ENCODE measurements around the gene MUC22.

The MUC22 gene

GRCh38 chr6:30981942-30982772 lies 28.1 kb upstream of the MUC22 start:
- DNase-seq (ENCODE audit: low read depth in 2 of 2) = peak; percentile 75 to 76
- H3K4me3 ChIP-seq (replicated peaks in 1 of 2; ENCODE audit: low read depth in 2 of 2, low read length in 2 of 2) = peak overlapping the region; percentile 19 to 29
- TF ChIP-seq CTCF (IDR thresholded peaks at IDR 0.05; ENCODE audit: low read depth, low read length) = peak; percentile 51

- no peak for DNase-seq (ENCODE audit: low read depth in 2 of 2)
These were observed 26.8 kb upstream of the MUC22 start, which contains the start of gene MUC21 for GRCh38 chr6:30983439-30983838. Gene MUC21 (plus strand): TSS chr6:30983718. CDS start chr6:30983959, 241 bp downstream.

GRCh38 chr6:30985490-30985889 lies 24.8 kb upstream of the MUC22 start:
- no peak for DNase-seq (ENCODE audit: low read depth in 2 of 2)
- H3K4me3 ChIP-seq (replicated peaks in 1 of 2; ENCODE audit: low read depth in 2 of 2, low read length in 2 of 2) = no peak overlapping the region
- TF ChIP-seq CTCF (IDR thresholded peaks at IDR 0.05; ENCODE audit: low read depth, low read length) = no peak

More at GRCh38 chr6:30983439-30983838, 26.8 kb upstream of the MUC22 start, which contains the start of gene MUC21:
- no peak for TF ChIP-seq CTCF (IDR thresholded peaks at IDR 0.05; ENCODE audit: low read depth, low read length)
- H3K4me3 ChIP-seq (replicated peaks in 1 of 2; ENCODE audit: low read depth in 2 of 2, low read length in 2 of 2) = no peak within 1 kb of the TSS

- no peak for TF ChIP-seq CTCF (IDR thresholded peaks at IDR 0.05; ENCODE audit: low read depth, low read length)
- DNase-seq (ENCODE audit: low read depth in 2 of 2) = no peak
- no peak overlapping the region for H3K4me3 ChIP-seq (replicated peaks in 1 of 2; ENCODE audit: low read depth in 2 of 2, low read length in 2 of 2)
These were observed 23.0 kb upstream of the MUC22 start for GRCh38 chr6:30987304-30987703.

GRCh38 chr6:30988209-30988825 lies 22.0 kb upstream of the MUC22 start:
- TF ChIP-seq CTCF (IDR thresholded peaks at IDR 0.05; ENCODE audit: low read depth, low read length) = no peak
- no peak overlapping the region for H3K4me3 ChIP-seq (replicated peaks in 1 of 2; ENCODE audit: low read depth in 2 of 2, low read length in 2 of 2)
- no peak for DNase-seq (ENCODE audit: low read depth in 2 of 2)

GRCh38 chr6:30990422-30991086 lies 19.7 kb upstream of the MUC22 start:
- no peak for TF ChIP-seq CTCF (IDR thresholded peaks at IDR 0.05; ENCODE audit: low read depth, low read length)
- no peak for DNase-seq (ENCODE audit: low read depth in 2 of 2)
- H3K4me3 ChIP-seq (replicated peaks in 1 of 2; ENCODE audit: low read depth in 2 of 2, low read length in 2 of 2) = no peak overlapping the region
